OCI-LY1 (cell line): ENCODE measurements around the gene GDE1.

Experiments
- CTCF ChIP-seq: fragments of 200-600 bp; sonication (generic), shearing (Covaris generic); IDR thresholded peaks from 2 replicates; pipeline ENCODE4 v1.5.1; 2017; ENCODE audit warnings: mild to moderate bottlenecking, antibody characterized with exemption, low read length, moderate library complexity, mixed read lengths
- EZH2 ChIP-seq: fragments of 200-600 bp; sonication (generic), shearing (Covaris generic); IDR thresholded peaks from 2 replicates; pipeline ENCODE4 v1.8.0; 2017; ENCODE audit warnings: borderline replicate concordance, mixed run types, mild to moderate bottlenecking, antibody characterized with exemption, low read length, moderate library complexity, mixed read lengths

DNA sequence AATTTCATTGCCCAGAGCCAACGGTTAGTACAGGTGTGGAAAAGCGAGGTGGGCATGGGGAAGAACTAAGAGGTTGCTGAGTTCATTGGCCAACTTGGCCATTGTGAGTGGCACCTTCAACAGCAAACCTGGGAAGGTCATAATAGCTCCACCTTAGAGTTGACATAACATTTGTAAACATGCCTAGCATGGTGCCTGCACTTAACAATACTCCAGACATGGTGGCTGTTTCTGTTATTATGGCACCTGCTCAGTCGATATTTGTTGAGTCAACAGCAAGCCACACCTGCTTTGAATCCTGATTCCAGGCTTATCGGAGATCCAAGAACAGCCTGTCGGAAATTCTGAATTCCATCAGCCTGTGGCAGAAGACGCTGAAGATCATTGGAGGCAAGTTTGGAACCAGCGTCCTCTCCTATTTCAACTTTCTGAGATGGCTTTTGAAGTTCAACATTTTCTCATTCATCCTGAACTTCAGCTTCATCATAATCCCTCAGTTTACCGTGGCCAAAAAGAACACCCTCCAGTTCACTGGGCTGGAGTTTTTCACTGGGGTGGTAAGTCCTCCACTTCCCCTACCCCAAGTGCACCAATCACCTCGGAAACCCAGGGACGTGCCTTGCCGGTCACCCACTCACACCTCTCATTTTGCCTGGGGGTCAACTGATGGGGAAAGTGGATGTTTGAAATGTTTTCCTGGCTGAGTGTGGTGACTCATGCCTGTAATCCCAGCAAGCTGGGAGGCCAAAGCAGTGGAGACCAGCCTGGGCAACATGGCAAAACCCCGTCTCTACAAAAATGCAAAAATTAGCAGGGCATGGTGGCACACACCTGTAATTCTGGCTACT lies 58.2 kb downstream of the GDE1 start:
- no peak for TF ChIP-seq CTCF
- TF ChIP-seq EZH2, result no peak
